Activated B cell treated with CpG ODN at 0.5 μM for 24 hours (primary cell): Measurements from ENCODE around the gene CCNQ. TPM values are rescaled to one million over a fixed set of nuclear protein-coding genes. Genes with fewer than 3 reads are reported as not detected.
A peak's percentile ranks its signal among the peaks of the same experiment; 100 is the strongest.

ENCODE experiments used
- ATAC-seq: fragments of 200-7000 bp; cut with Tn5 transposase; one replicate; pipeline ENCODE4 v1.10.0; 2021; ENCODE audit warnings: low read depth, mild to moderate bottlenecking, moderate library complexity
- CTCF ChIA-PET: fragments of 350-600 bp; sonication (Branson Sonifier 250); formaldehyde crosslinking; loops from one replicate; lab custom pipeline; 2021; ENCODE audit warnings: antibody characterized with exemption; lab: Charles Lee
- POLR2A ChIA-PET: fragments of 350-600 bp; sonication (Branson Sonifier 250); formaldehyde crosslinking; loops from one replicate; lab custom pipeline; 2021; ENCODE audit warnings: antibody characterized with exemption; lab: Charles Lee
- DNase-seq: peaks from one replicate; pipeline ENCODE4 v3.0.0; 2022
- H3K27ac Mint-ChIP-seq: one replicate; pipeline ENCODE4 v1.8.0; 2020; ENCODE audit warnings: mixed read lengths
- H3K27me3 Mint-ChIP-seq: one replicate; pipeline ENCODE4 v1.8.0; 2021; ENCODE audit warnings: mixed read lengths
- H3K36me3 Mint-ChIP-seq: one replicate; pipeline ENCODE4 v1.8.0; 2021; ENCODE audit warnings: low read depth, mixed read lengths
- H3K4me1 Mint-ChIP-seq: one replicate; pipeline ENCODE4 v1.8.0; 2021; ENCODE audit warnings: mixed read lengths
- H3K4me3 Mint-ChIP-seq: one replicate; pipeline ENCODE4 v1.8.0; 2020; ENCODE audit warnings: mild to moderate bottlenecking, mixed read lengths
- H3K9me3 Mint-ChIP-seq: one replicate; pipeline ENCODE4 v1.8.0; 2020; ENCODE audit warnings: mixed read lengths
- intact Hi-C: fragments of 100-400 bp; cut with micrococcal nuclease; formaldehyde crosslinking; loops from one replicate; pipeline ENCODE4 v1.15.1; 2024
- total RNA-seq: library from RNA; stranded (reverse); gene quantifications from 2 replicates; pipeline ENCODE4 v1.2.3, GENCODE V29; 2022
- TF ChIP-seq, protein P1 (sequence below): fragments of 200-600 bp; IDR thresholded peaks from one replicate; pipeline ENCODE4 v1.8.0; 2022; ENCODE audit warnings: antibody characterized with exemption, mild to moderate bottlenecking

The CCNQ gene
- 25.3 and 25.8 TPM in 2 replicates for total RNA-seq

DNA sequence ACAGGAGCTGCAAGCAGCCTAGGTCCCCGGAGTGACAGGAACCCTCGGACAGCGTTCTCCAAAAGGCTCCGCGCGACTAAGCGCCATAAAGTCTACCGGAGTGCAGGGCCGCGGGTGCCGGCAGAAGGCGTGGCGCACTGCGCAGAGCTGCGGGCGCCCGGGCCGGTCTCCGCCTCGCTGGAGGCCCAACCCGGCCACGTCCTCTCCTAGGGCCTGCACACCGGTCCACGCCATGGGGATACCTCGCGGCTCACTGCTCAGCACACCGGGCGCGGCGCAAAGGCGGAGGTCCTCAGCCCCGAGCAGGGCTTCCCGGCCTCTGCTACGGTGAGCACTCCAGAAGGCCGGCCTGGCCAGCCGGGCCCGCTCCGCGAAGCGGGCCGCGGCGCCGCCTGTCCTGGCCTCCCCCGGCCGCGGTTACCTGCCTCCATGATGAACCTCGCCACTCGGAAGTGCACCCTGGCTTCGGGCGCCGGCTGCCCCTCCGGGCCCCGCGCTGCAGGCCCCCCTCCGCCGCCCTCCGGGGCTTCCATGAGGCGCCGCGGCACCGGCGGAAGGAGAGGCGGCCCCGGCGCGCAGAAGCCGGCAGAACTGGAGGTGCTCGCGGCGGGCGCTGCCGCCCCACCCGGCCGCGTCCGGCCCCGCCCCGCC lies at the start of gene CCNQ:
Gene CCNQ (minus strand): TSS at position 599 of the 651 bp plus-strand sequence. CDS start 66 bp downstream, at position 533.
- Mint-ChIP-seq H3K36me3 (peaks cover 16% of the 10 kb centered on the region), H3K4me3 (peak within 1 kb of the TSS; percentile 88), H3K4me1 (peaks cover 36% of the 10 kb centered on the region), H3K27ac (peak within 1 kb of the TSS; percentile 86), H3K27me3 (no peaks in the 10 kb centered on the region), H3K9me3 (no peaks in the 10 kb centered on the region)
- ATAC-seq (peak; percentile 18), DNase-seq (peak; percentile 44)
- CTCF ChIA-PET: interaction anchor here (1.3 to 1.8 kb wide), 2 partner anchors 16 to 25 kb away, joined by 3 to 4 read pairs; no protein-coding TSS in a partner anchor
- TF ChIP-seq, protein P1, sequence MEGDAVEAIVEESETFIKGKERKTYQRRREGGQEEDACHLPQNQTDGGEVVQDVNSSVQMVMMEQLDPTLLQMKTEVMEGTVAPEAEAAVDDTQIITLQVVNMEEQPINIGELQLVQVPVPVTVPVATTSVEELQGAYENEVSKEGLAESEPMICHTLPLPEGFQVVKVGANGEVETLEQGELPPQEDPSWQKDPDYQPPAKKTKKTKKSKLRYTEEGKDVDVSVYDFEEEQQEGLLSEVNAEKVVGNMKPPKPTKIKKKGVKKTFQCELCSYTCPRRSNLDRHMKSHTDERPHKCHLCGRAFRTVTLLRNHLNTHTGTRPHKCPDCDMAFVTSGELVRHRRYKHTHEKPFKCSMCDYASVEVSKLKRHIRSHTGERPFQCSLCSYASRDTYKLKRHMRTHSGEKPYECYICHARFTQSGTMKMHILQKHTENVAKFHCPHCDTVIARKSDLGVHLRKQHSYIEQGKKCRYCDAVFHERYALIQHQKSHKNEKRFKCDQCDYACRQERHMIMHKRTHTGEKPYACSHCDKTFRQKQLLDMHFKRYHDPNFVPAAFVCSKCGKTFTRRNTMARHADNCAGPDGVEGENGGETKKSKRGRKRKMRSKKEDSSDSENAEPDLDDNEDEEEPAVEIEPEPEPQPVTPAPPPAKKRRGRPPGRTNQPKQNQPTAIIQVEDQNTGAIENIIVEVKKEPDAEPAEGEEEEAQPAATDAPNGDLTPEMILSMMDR: no peak
- POLR2A ChIA-PET: interaction anchor here (0.6 to 2.4 kb wide), 5 partner anchors 11 to 501 kb away, joined by 3 to 12 read pairs (median 3); no protein-coding TSS in a partner anchor
- intact Hi-C loops: loop anchor here (1.0 to 10.0 kb wide), 6 partner anchors 12 to 656 kb away; partner anchors contain the start of genes ABCD1, ARHGAP4, BCAP31 and DUSP9

- H3K27me3 Mint-ChIP-seq: peaks cover 7% of the 10 kb centered on the region
- intact Hi-C loops: loop anchor here (2.0 to 10.0 kb wide), 3 partner anchors 15 to 705 kb away; partner anchors contain the start of gene CCNQ
- ATAC-seq (no peak), DNase-seq (no peak)
- POLR2A ChIA-PET: interaction anchor here (0.6 to 0.8 kb wide), 2 partner anchors 20 to 38 kb away, joined by 3 to 4 read pairs; no protein-coding TSS in a partner anchor
- CTCF ChIA-PET: interaction anchor here (1.1 to 3.5 kb wide), 5 partner anchors 11 to 109 kb away, joined by 3 to 13 read pairs (median 4); no protein-coding TSS in a partner anchor
- H3K9me3 Mint-ChIP-seq: no peaks in the 10 kb centered on the region
- no peaks in the 10 kb centered on the region for H3K36me3 Mint-ChIP-seq
- H3K4me1 Mint-ChIP-seq: peaks cover 6% of the 10 kb centered on the region
- no peak overlapping the region for H3K27ac Mint-ChIP-seq
- H3K4me3 Mint-ChIP-seq: no peak overlapping the region
- TF ChIP-seq, protein P1: no peak
Measured at GRCh38 chrX:153647461-153648357, 48.8 kb upstream of the CCNQ start.

DNA sequence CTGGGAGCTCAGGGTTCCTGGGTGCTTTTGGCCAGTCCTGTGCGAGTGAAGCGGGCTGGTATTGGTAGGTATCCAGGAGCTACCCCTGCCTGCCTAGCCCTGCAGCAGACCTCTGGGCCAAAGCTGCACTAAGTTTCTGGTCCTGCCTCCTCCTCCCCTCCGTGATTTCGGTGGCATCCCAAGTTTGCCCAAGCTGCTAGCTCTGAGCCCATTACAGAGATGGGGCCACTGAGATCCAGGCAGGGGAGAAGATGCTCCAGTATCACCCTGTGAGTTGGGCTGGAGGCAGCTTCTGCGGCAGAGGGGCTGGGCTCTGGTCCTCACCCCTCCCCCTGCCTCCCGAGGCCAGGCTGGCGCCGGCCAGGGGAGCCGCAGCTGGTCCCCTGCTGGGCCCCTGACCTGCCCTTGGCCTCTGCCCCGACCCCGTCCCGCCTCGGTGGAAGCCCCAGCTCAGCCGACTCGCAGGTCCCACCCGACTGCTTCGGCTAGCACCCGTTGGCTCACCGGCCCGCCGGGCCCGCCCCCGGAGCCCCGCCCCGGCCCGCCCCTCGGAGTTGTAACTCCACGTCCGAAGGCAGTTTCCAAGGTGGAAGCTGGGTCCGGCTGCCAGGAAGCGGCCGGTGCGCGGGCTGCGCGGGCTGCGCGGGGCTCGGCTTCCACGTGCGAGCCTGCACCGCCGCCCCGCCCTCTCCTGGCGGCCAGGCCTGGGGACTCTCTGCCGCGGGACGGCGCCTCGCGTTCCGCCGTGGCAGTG lies 47.9 kb upstream of the CCNQ start, which contains the start of gene DUSP9:
Gene DUSP9 (plus strand): TSS at position 584 of the 754 bp plus-strand sequence. CDS start 751 bp downstream, outside the sequence.
- TF ChIP-seq, protein P1: no peak
- peak; percentile 41 for ATAC-seq
- CTCF ChIA-PET: interaction anchor here (0.8 to 1.2 kb wide), 4 partner anchors 36 to 107 kb away, joined by 3 to 4 read pairs (median 4); no protein-coding TSS in a partner anchor
- no peak within 1 kb of the TSS for H3K27ac Mint-ChIP-seq
- POLR2A ChIA-PET: interaction anchor here (0.6 to 0.8 kb wide), 2 partner anchors 21 to 37 kb away, joined by 3 to 4 read pairs; no protein-coding TSS in a partner anchor
- H3K4me1 Mint-ChIP-seq: peaks cover 8% of the 10 kb centered on the region
- peaks cover 8% of the 10 kb centered on the region for H3K27me3 Mint-ChIP-seq
- no peak within 1 kb of the TSS for H3K4me3 Mint-ChIP-seq
- DNase-seq: no peak
- no peaks in the 10 kb centered on the region for H3K9me3 Mint-ChIP-seq
- H3K36me3 Mint-ChIP-seq: no peaks in the 10 kb centered on the region
- intact Hi-C loops: loop anchor here (5.0 to 10.0 kb wide), 2 partner anchors 52 to 704 kb away; partner anchors contain the start of gene CCNQ

DNA sequence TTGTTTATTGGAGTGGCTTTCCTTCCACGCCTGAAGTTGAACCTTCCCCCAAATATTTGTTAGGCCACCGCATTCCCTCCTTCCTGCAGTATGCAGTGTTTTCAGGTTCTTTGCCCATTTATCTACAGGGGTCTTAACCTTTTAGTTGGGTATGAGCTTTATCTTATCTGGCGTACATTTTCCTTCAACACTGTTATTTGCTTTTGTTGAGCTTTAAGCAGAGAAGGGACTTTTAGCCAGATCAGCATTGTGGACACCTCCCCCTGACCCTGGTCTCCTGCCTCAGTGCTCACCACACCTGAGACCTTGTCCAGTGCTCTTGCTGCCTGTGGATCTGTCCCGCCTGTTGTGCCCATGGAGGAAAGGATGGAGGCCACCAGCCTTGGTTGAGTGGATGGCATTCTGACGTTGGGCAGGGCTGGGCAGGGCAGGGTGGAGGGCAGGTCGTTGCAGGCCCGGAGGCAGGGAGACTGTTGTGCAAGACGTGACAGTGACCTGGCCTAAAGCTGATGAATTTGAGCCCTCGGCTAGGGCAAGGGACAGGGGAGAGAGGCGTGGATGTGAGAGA lies 47.1 kb upstream of the CCNQ start:
- Mint-ChIP-seq H3K9me3 (no peaks in the 10 kb centered on the region), H3K27ac (no peak overlapping the region), H3K4me1 (peaks cover 13% of the 10 kb centered on the region), H3K36me3 (no peaks in the 10 kb centered on the region), H3K4me3 (no peak overlapping the region), H3K27me3 (peaks cover 12% of the 10 kb centered on the region)
- no peak for DNase-seq
- ChIA-PET CTCF (interaction anchor here (0.8 to 0.9 kb wide), 2 partner anchors 35 to 92 kb away, joined by 3 to 4 read pairs; no protein-coding TSS in a partner anchor), POLR2A (no interaction called here)
- TF ChIP-seq, protein P1: no peak
- no peak for ATAC-seq
- intact Hi-C loops: loop anchor here (5.0 to 10.0 kb wide), 2 partner anchors 51 to 704 kb away; partner anchors contain the start of gene CCNQ
